Activated naive CD4-positive, alpha-beta T cell (primary cell): ENCODE measurements around the gene ZBED1.
"Not testable (repeated sequence)": the region's sequence is repeated elsewhere in the genome, so short reads cannot be mapped to it uniquely, and the experiment has no call there.

ENCODE experiments used
- DNase-seq, 4 experiments: peaks; one replicate each; lab custom pipeline; 2025; lab: John Stamatoyannopoulos, UW

ZBED1 gene

GRCh38 chrX:2500803-2501558, at the start of gene ZBED1, which contains the start of gene DHRSX:
TSS of gene ZBED1 (minus strand) at chrX:2500976. CDS start at chrX:2490719, 10,257 bp downstream.
TSS of gene DHRSX (minus strand) at chrX:2500976. CDS start at chrX:2500925, 51 bp downstream.
- no peak for DNase-seq

DNA sequence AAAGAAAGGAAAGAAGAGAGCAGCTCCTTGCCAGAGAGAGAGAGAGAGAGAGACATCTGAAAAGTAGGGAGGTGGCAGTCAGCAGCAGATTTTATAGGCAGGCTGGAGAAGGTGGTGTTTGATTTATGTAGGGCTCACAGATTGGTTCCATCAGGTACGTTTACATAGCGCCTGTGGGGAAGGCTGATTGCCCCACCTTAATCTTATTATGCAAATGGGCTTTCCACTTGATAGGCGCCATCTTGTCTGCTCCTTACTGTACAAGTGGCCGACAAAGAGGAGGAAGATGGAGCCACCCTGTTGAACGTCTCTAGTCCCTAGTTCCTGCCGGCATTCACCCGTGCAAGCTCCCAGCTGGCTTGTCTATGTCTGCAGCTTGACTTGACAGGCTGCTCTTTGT, 49.1 kb upstream of the ZBED1 start:
- no peak for DNase-seq

- DNase-seq, result no peak
Observed at GRCh38 chrX:2548711-2549423, 48.1 kb upstream of the ZBED1 start.

- no peak for DNase-seq
Observed at GRCh38 chrX:2547736-2548135, 47.0 kb upstream of the ZBED1 start.

DNA sequence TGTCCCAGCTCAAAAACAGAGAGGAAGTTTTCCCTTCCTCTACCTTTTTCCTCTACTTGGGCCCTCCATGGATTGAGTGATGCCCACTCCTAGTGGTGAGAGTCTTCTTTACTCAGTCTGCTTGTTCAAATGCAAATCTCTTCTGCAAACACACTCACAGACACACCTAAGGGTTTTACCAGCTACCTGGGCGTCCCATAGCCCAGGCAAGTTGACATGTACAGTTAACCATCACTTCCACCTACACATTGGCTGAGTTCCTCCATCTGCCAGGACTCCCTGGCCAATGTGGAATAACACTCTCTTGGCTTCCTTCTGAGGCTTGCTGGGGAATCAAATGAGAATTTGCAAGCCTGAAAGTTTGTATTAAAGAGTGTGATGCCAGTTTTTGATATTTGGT, 45.7 kb upstream of the ZBED1 start:
- DNase-seq, result no peak

DNA sequence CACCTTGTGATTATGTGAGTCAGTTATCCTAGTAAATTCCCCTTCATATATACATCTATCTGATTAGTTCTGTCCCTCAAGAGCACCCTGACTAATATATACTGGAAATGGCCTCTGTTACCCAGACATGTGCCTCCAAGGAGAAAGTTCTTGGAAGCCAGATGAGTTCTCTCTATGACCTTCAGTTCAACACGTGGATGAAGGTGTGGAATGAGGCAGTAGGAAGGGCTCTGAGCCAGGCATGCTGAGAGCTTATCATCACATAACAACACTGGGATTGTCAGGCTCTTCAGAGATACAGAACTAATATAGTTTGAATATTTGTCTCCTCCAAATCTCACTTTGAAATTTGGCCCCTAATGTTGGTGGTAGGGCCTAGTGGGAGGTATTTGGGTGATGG, 44.4 kb upstream of the ZBED1 start:
- no peak for DNase-seq

GRCh38 chrX:2542826-2543521, 42.2 kb upstream of the ZBED1 start:
- DNase-seq, result no peak

DNA sequence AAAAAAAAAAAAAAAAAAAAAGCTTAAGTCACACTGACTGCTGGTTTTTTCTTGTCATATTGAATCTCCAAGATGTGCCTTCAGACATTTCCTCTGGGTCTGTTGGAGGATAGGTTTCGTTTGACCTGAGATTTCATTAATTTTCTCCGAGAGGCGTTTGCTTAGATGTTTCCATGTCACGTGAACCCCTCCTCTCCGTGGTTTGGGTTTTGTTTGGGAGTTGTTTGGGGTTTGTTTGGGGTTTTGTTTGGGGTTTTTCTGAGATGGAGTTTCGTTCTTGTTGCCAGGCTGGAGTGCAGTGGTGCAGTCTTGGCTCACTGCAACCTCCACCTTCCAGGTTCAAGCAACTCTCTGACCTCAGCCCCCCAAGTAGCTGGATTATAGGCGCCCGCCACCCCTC, 40.8 kb upstream of the ZBED1 start:
- no peak for DNase-seq

- no peak for DNase-seq
Observed at GRCh38 chrX:2540426-2540947, 39.7 kb upstream of the ZBED1 start.

- DNase-seq, result no peak
Observed at GRCh38 chrX:2539586-2539985, 38.8 kb upstream of the ZBED1 start.

DNA sequence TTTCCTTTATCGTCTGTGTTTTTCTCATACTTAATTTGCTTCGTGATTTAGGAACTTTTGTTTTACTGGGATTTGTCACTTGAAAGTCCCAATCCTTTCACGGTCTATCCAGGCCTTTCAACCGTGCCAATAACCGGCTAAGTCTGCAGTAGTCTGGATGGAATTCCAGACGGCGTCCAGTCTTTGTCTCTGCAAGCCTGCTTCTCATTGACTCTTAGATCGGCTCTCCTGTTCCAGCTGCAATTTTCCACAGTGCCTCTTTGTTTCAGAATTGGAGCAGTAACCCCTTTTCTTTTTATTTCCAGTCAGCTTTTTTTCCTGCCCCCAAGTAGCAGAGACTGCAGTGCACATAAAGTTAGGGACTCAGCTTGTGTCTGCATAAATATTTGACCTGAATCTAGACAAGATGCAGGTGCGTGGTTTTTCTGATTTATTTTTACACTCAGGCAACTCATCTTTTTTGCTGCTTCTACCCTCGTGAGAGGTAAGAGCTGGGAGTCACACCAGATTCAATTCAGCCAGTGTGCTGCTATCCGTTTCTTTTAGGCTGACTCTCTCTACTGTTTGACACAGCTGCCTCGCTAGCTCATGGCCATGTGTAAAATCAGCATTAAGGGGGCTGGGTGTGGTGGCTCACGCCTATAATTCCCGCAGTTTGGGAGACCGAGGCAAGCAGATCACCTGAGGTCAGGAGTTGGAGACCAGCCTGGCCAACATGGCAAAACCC, 37.4 kb upstream of the ZBED1 start:
- DNase-seq, result no peak

- DNase-seq, result no peak
Observed at GRCh38 chrX:2536974-2537373, 36.2 kb upstream of the ZBED1 start.

GRCh38 chrX:2536141-2536540, 35.4 kb upstream of the ZBED1 start:
- no peak for DNase-seq

DNA sequence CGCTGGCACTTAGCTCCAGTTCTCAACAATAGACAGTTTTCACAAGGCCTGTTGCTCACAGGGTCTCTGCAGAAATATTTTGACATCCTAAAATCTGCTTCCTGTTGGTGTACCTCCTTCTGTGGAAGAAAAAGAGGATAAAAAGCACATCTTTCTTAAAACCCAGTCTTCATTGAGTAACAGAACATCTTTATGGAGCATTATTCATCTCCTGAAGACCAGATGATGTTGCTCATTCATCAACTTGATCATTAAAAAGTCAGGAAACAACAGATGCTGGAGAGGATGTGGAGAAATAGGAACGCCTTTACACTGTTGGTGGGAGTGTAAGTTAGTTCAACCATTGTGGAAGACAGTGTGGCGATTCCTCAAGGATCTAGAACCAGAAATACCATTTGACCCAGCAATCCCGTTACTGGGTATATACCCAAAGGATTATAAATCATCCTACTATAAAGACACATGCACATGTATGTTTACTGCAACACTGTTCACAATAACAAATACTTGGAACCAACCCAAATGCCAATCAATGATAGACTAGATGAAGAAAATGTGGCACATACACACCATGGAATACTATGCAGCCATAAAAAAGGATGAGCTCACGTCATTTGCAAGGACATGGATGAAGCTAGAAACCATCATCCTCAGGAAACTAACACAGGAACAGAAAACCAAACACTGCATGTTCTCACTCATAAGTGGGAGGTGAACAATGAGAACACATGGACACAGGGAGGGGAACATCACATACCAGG, 33.7 kb upstream of the ZBED1 start:
- not testable (repeated sequence) for DNase-seq

DNA sequence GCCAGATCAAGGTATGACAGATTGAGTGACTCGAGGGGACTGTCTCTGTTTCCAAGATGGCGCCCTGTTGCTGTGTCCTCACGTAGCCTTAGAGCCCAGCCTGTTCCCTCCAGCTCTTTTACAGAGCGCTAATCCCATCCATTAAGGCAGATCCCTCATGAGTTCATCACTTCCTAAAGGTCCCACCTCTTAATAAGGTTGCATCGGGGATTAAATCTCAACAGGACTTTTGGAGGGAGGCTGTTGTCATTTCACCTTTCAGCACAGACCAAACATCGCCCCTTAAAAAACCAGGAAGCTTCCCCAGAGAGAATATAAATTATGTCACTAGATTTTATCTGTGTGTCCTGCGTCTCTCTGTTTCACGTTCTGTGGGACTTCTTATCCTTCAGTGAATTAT, 32.6 kb upstream of the ZBED1 start:
- no peak for DNase-seq

GRCh38 chrX:2526390-2526789, 25.6 kb upstream of the ZBED1 start:
- DNase-seq, result no peak

DNA sequence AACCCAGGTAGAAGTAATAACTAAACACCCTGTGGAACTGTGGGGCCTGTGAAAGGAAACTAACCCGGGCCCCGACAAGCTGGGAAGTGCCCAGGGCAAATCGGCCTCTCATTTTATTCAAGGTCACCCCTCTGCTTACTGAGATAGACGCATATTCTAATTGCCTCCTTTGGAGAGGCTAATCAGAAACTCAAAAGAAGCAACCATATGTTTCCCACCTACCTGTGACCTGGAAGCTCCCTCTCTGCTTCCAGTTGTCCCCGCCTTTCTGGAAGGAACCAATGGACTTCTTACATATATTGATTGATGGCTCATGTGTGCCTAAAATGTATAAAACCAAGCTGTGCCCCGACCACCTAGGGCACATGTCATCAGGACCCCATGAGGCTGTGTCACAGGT, 23.1 kb upstream of the ZBED1 start:
- no peak for DNase-seq

DNA sequence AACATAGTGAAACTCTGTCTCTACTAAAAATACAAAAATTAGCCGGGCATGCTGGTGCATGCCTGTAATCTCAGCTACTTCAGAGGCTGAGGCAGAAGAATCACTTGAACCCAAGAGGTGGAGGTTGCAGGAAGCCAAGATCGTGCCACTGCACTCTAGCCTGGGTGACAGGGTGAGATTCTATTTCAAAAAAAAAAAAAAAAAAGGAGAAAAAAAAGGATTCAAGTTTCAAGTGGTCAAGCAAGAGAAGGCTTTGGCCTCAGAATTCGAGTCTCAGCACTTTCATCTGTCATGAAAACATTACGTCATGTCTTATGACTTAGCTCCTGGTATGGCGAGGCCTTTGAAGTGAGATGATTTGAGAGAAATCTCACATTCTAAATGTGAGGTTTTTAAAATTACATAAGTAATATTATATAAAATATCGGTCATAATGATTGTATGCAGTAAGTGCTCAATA, 21.2 kb upstream of the ZBED1 start:
- no peak for DNase-seq

GRCh38 chrX:2521092-2521926, 20.5 kb upstream of the ZBED1 start:
- DNase-seq, result no peak

DNA sequence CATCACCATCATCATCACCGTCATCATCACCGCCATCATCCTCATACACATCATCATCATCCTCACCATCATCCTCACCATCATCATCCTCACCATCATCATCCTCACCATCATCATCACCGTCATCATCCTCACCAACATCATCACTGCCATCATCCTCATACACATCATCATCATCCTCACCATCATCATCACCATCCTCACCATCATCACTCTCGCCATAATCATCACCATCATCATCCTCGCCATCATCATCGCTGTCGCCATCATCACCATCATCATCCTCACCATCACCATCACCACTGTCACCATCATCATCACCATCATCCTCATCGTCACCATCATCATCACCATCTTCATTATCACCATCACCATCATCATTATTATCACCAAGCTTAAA, 19.8 kb upstream of the ZBED1 start:
- no peak for DNase-seq
